ENCODE data around the gene CIITA.
"Not testable (repeated sequence)": the region's sequence is repeated elsewhere in the genome, so short reads cannot be mapped to it uniquely, and the experiment has no call there.

CIITA gene

DNA sequence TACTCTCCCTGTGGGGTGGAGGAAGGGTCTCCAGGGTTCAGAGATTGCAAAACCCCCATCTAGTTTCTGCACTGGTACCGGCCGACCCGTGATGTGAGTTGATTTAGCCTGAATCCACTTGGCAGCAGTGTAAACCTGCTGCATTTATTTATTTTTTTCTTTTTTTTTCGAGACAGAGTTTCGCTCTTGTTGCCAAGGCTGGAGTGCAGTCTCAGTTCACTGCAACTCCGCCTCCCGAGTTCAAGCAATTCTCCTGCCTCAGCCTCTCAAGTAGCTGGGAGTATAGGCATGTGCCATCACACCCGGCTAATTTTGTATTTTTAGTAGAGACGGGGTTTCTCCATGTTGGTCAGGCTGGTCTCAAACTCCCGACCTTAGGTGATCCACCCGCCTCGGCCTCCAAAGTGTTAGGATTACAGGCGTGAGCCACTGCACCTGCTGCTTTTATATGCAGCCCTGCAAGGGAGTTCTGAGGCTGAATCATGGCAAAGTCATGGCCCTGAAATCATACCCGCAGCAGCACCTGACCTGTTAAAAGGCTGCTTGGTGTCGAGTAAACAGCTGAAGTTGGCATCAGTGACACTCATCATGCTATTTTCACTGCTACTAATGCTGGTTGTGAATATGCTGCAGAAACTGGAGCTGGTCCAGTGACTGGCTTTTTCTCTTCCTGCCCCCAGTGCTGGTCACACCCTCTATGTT lies 43.9 kb downstream of the CIITA start:
- DNase-seq (ENCODE audit: low spot score) = no peak

DNA sequence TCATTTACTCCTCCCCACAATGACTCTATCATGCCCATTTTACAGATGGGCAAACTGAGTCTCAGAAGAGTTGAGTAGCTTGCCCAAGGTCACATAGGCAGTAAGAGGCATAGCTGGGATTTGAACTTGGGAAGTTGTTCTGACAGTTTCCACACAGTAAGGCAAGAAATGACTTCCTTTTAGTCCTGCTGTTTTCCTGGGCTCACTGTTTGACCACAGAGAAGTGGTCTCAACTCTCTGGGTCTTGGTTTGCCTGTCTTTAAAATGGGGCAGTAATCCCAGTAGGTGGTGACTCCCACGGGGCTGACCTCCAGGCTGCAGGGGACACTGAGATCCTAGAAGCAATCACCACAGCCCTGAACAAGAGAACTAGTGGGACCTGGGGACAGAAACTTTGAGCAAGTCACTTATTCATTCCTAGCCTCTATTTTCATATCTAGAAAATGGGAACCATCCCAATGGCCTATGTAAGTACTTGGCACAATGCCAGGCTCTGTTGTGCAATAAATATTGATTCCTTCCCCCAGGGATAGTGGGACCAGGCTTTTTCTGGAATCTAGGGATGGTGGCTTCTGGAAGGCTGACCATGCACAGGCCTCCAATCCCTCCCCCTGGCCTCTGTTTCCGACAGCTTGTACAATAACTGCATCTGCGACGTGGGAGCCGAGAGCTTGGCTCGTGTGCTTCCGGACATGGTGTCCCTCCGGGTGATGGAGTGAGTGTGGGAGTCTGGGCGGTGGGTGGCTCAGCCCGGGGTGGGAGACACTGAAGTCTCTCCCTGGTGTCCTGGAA lies 44.7 kb downstream of the CIITA start:
- no peak for DNase-seq (ENCODE audit: low spot score)

- DNase-seq (ENCODE audit: low spot score) = no peak
Measured at GRCh38 chr16:10922328-10923145, 45.5 kb downstream of the CIITA start.

GRCh38 chr16:10923146-10923649 lies 46.2 kb downstream of the CIITA start:
- no peak for DNase-seq (ENCODE audit: low spot score)

DNA sequence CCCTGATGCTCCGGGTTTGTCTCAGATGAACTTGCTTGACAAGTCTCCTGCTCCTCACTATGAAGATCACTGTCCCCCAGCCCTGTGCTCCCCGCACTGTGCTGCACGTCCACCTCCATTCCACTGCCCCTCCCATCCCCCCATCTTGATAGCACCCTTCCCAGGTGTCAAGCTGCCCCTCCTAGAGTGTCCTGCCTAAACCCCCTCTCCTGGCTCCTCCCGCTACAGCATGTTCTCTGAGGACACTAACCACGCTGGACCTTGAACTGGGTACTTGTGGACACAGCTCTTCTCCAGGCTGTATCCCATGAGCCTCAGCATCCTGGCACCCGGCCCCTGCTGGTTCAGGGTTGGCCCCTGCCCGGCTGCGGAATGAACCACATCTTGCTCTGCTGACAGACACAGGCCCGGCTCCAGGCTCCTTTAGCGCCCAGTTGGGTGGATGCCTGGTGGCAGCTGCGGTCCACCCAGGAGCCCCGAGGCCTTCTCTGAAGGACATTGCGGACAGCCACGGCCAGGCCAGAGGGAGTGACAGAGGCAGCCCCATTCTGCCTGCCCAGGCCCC lies 46.7 kb downstream of the CIITA start:
- DNase-seq (ENCODE audit: low spot score) = no peak

DNA sequence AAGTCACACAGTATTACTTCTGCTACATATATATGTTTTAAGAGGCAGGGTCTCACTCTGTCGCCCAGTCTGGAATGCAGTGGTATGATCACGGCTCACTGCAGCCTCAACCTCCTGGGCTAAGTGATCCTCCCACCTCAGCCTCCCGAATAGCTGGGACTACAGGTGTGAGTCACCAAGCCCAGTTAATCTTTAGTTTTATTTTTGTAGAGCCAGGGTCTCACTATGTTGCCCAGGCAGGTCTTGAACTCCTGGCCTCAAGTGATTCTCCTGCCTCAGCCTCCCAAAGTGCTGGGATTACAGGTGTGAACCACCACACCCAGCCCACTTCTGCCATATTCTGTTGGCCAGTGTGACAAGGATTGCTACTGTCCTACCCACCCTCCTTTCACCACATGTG lies 48.3 kb downstream of the CIITA start:
- not testable (repeated sequence) for DNase-seq (ENCODE audit: low spot score)

GRCh38 chr16:10926094-10926493 lies 49.1 kb downstream of the CIITA start:
- no peak for DNase-seq (ENCODE audit: low spot score)

- DNase-seq (ENCODE audit: low spot score) = no peak
Measured at GRCh38 chr16:10926867-10927266, 49.9 kb downstream of the CIITA start.

- DNase-seq (ENCODE audit: low spot score) = no peak
Measured at GRCh38 chr16:10927497-10928112, 50.6 kb downstream of the CIITA start.

- not testable (repeated sequence) for DNase-seq (ENCODE audit: low spot score)
Measured at GRCh38 chr16:10929097-10929496, 52.1 kb downstream of the CIITA start.

DNA sequence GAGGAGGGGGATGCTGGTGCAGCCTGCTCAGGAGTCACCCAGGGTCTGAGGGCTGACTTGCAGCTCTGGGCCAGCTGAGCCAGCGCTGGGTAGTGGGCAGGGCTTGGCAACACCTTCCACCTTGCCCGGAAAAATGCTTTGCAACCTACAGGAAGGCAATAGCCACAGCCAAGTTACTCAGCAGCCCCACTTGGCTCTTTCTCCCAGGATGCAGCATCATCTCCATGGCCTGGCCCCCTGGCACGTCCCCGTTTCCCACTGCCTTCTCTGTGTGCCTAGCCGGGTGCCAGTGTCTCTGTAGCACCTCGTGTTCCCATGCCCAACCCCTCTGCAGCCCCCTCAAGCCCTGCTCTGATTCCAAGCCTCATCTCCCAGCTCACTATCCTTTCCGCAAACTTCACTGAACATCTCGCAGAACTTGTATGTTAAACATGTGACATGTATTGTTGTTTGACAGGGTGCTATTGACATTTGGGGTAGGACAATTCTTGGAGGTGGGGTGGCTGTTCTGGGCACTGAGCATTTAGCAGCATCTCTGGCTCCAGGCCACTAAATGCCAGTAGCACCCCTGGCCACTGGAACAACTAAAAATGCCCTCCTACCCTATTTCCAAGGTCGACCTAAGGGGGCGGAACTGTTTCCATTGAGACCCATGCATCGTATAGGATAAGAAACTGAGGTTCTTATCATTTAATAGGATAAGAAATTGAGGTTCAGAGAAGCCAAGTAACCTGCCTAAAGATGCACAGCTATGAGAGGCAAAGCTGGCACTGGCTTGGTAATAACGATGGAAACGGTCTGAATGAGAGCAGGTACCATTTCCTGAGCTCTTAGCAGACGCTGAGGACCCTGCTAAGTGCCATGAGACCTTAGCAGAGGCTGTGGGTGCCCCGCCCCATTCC lies 53.1 kb downstream of the CIITA start:
- no peak for DNase-seq (ENCODE audit: low spot score)

- no peak for DNase-seq (ENCODE audit: low spot score)
Measured at GRCh38 chr16:10930755-10931093, 53.7 kb downstream of the CIITA start.

- DNase-seq (ENCODE audit: low spot score) = no peak
Measured at GRCh38 chr16:10931134-10931533, 54.1 kb downstream of the CIITA start.

DNA sequence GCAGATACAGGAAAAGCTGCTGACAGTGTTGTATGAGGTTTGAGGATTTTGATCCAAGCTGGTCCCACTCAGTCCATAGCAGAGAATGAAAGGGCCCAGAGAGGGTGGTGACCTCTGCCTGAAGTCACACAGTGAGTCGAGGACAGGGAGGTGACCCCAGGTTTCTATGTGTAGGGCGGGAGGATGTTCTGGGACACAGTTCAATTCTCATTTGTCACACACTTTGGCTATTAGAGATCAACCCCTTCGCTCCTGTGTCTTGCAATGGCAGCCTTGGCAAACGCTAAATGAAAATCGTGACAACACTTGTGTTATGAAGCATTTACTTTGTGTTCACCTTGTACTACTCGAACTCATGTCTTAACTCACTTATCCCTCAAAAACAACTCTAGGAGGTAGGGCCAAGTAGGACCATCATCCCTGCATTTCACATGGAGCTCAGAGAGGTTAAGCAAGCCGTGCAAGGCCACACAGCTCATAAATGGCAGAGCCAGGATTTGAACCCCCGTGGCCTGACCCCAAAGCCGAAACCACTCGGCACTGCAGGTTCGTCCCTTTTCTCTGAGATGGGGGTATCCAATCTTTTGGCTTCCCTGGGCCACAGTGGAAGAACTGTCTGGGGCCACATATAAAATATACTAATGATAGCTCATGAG lies 55.1 kb downstream of the CIITA start:
- no peak for DNase-seq (ENCODE audit: low spot score)

- no peak for DNase-seq (ENCODE audit: low spot score)
Measured at GRCh38 chr16:10932959-10933710, 56.1 kb downstream of the CIITA start.

- DNase-seq (ENCODE audit: low spot score) = no peak
Measured at GRCh38 chr16:10933865-10934264, 56.9 kb downstream of the CIITA start.

- DNase-seq (ENCODE audit: low spot score) = no peak
Measured at GRCh38 chr16:10934325-10935107, 57.5 kb downstream of the CIITA start.

DNA sequence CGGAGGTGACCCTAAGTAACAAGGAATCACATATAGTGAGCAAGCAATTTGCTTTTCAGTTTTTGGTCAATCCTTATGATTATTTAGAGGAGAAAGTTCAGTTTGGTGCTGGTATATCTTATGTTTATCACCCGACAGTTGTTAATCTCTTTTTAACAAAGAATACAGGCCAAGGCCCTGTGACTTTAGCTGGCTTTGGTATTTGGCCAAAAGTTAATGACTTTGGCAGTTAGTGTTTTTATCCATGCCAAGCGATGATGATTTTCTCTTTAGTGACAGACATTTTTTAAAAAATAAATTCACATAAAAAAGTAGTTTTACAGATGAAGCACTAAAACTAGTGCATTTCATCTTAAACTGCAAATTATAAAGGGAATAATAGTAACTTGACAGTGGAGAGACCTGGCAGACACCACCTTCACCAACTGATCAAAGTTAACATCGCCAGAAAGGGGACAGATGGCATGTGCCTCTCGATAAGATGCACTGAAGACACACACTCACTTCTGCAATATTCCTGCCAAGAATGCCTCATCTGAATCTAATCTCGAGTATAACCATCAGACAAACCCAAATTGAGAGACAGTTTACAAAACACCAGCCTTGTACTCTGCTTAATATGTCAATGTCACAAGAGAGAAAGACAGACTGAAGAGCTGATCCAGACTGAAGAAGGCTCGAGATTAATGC lies 58.4 kb downstream of the CIITA start:
- no peak for DNase-seq (ENCODE audit: low spot score)

All from SK-N-DZ (cell line).